Measurements from ENCODE around the gene DIP2C. TPM values are rescaled to one million over a fixed set of nuclear protein-coding genes. Genes with fewer than 3 reads are reported as not detected.

The DIP2C gene
- total RNA-seq, 4 donors from 2014 or later: 13.4 to 32.0 (median 18.4) TPM

- Histone ChIP-seq H3K9me3 (no peaks in the 10 kb centered on the region), H3K4me3 (no peak overlapping the region), H3K36me3 (no peaks in the 10 kb centered on the region), H3K27me3 (no peaks in the 10 kb centered on the region), H3K4me1 (peaks cover 0 to 8% (median 0%) of the 10 kb centered on the region in 4 donors), H3K27ac (no peak overlapping the region)
- TF ChIP-seq CTCF (IDR thresholded peaks at IDR 0.05): no peak
- no peak for TF ChIP-seq POLR2AphosphoS5 (IDR thresholded peaks at IDR 0.05)
- no peak for TF ChIP-seq EP300 (IDR thresholded peaks at IDR 0.05; ENCODE audit: low read depth)
- no peak for TF ChIP-seq POLR2A (IDR thresholded peaks at IDR 0.05)
- intact Hi-C loops (cut with DNase I; ENCODE audit: low total_unique reads) (no loop called here), in situ Hi-C loops (cut with MboI; ENCODE audit: low pct_ligation_motif_present in 1 of 4, low pct_unique_long_range_greater_than_20kb in 1 of 4, low sequenced_read_pairs in 3 of 4) (no loop called here)
- WGBS, 2 donors (ENCODE audit: low coverage in 1 of 2): 85% methylated on average over 9 of the region's 9 CpGs
- DNase-seq: no peak
Measured at GRCh38 chr10:538895-539294, 150.6 kb downstream of the DIP2C start.

GRCh38 chr10:536935-537334 is 152.5 kb downstream of the DIP2C start:
- no peaks in the 10 kb centered on the region for H3K36me3 ChIP-seq
- H3K27me3 ChIP-seq: no peaks in the 10 kb centered on the region
- H3K27ac ChIP-seq: no peak overlapping the region
- intact Hi-C loops (cut with DNase I; ENCODE audit: low total_unique reads) (no loop called here), in situ Hi-C loops (cut with MboI; ENCODE audit: low pct_ligation_motif_present in 1 of 4, low pct_unique_long_range_greater_than_20kb in 1 of 4, low sequenced_read_pairs in 3 of 4) (no loop called here)
- no peaks in the 10 kb centered on the region for H3K9me3 ChIP-seq
- 79% methylated on average over 5 of the region's 5 CpGs; no CpG with 5 or more reads in 1 of the 2 donors for WGBS, 2 donors (ENCODE audit: low coverage in 1 of 2)
- peaks cover 0 to 3% (median 0%) of the 10 kb centered on the region in 4 donors for H3K4me1 ChIP-seq
- DNase-seq: no peak
- TF ChIP-seq EP300 (IDR thresholded peaks at IDR 0.05; ENCODE audit: low read depth) (no peak), POLR2AphosphoS5 (IDR thresholded peaks at IDR 0.05) (no peak), POLR2A (IDR thresholded peaks at IDR 0.05) (no peak), CTCF (IDR thresholded peaks at IDR 0.05) (no peak)
- no peak overlapping the region for H3K4me3 ChIP-seq

- no peak for DNase-seq
- Histone ChIP-seq H3K4me3 (no peak overlapping the region), H3K27me3 (no peaks in the 10 kb centered on the region), H3K4me1 (no peaks in the 10 kb centered on the region), H3K27ac (no peak overlapping the region), H3K36me3 (no peaks in the 10 kb centered on the region), H3K9me3 (no peaks in the 10 kb centered on the region)
- no peak for TF ChIP-seq EP300 (IDR thresholded peaks at IDR 0.05; ENCODE audit: low read depth)
- TF ChIP-seq CTCF (IDR thresholded peaks at IDR 0.05): no peak
- no peak for TF ChIP-seq POLR2AphosphoS5 (IDR thresholded peaks at IDR 0.05)
- no peak for TF ChIP-seq POLR2A (IDR thresholded peaks at IDR 0.05)
- intact Hi-C loops (cut with DNase I; ENCODE audit: low total_unique reads): no loop called here
- WGBS, 2 donors (ENCODE audit: low coverage in 1 of 2): 50 to 83% methylated on average over 3 to 9 of the region's 9 CpGs
- in situ Hi-C loops (cut with MboI; ENCODE audit: low pct_ligation_motif_present in 1 of 4, low pct_unique_long_range_greater_than_20kb in 1 of 4, low sequenced_read_pairs in 3 of 4): no loop called here
Measured at GRCh38 chr10:536371-536925, 153.0 kb downstream of the DIP2C start.

- Histone ChIP-seq H3K4me3 (no peak overlapping the region), H3K9me3 (no peaks in the 10 kb centered on the region), H3K27ac (no peak overlapping the region), H3K36me3 (no peaks in the 10 kb centered on the region), H3K27me3 (no peaks in the 10 kb centered on the region), H3K4me1 (no peaks in the 10 kb centered on the region)
- in situ Hi-C loops (cut with MboI; ENCODE audit: low pct_ligation_motif_present in 1 of 4, low pct_unique_long_range_greater_than_20kb in 1 of 4, low sequenced_read_pairs in 3 of 4) (no loop called here), intact Hi-C loops (cut with DNase I; ENCODE audit: low total_unique reads) (no loop called here)
- DNase-seq: no peak
- no peak for TF ChIP-seq EP300 (IDR thresholded peaks at IDR 0.05; ENCODE audit: low read depth)
- no peak for TF ChIP-seq POLR2AphosphoS5 (IDR thresholded peaks at IDR 0.05)
- no peak for TF ChIP-seq POLR2A (IDR thresholded peaks at IDR 0.05)
- TF ChIP-seq CTCF (IDR thresholded peaks at IDR 0.05): no peak
- 81 to 93% methylated on average over 7 to 8 of the region's 8 CpGs for WGBS, 2 donors (ENCODE audit: low coverage in 1 of 2)
Measured at GRCh38 chr10:535952-536351, 153.5 kb downstream of the DIP2C start.

Measured in transverse colon (tissue), 4 donors.